ENCODE data around the gene E2F7. TPM values are rescaled to one million over a fixed set of nuclear protein-coding genes. Genes with fewer than 3 reads are reported as not detected.

The E2F7 gene
- total RNA-seq, 1 donor from 2014 or later, result 4.0 TPM

GRCh38 chr12:77064896-77065360, 441 bp downstream of the E2F7 start:
- ATAC-seq, result peak; percentile 41

- ATAC-seq, result peak; percentile 82
These were observed 2.4 kb downstream of the E2F7 start for GRCh38 chr12:77062846-77063461.

- ATAC-seq, result no peak
These were observed 3.0 kb downstream of the E2F7 start for GRCh38 chr12:77062396-77062795.

GRCh38 chr12:77060883-77061240, 4.5 kb downstream of the E2F7 start:
- ATAC-seq, result no peak

- ATAC-seq, result no peak
These were observed 5.1 kb downstream of the E2F7 start for GRCh38 chr12:77060136-77060882.

GRCh38 chr12:77058740-77059139, 6.6 kb downstream of the E2F7 start:
- ATAC-seq, result no peak

DNA sequence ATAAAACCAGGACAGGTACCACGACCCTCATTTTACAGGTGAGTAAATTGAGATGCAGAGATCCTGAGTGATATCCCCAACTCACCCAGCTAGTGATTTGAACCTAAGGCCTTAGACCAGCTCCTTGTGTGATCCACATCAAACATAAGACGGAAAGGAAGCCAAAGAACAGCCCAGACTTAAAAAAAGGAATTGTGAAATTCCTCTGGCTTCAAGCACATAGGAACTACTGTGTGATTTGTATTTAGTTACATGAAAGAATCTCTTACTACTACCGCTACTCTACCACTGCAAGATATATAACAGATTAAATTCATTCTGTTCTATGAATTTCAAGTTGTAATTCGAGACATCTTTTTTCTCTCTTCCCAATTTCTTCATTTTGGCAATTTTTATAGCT, 10.5 kb downstream of the E2F7 start:
- ATAC-seq, result no peak

GRCh38 chr12:77053259-77053658, 12.1 kb downstream of the E2F7 start:
- ATAC-seq, result no peak

- ATAC-seq, result peak; percentile 95
These were observed 15.5 kb downstream of the E2F7 start for GRCh38 chr12:77049767-77050353.

DNA sequence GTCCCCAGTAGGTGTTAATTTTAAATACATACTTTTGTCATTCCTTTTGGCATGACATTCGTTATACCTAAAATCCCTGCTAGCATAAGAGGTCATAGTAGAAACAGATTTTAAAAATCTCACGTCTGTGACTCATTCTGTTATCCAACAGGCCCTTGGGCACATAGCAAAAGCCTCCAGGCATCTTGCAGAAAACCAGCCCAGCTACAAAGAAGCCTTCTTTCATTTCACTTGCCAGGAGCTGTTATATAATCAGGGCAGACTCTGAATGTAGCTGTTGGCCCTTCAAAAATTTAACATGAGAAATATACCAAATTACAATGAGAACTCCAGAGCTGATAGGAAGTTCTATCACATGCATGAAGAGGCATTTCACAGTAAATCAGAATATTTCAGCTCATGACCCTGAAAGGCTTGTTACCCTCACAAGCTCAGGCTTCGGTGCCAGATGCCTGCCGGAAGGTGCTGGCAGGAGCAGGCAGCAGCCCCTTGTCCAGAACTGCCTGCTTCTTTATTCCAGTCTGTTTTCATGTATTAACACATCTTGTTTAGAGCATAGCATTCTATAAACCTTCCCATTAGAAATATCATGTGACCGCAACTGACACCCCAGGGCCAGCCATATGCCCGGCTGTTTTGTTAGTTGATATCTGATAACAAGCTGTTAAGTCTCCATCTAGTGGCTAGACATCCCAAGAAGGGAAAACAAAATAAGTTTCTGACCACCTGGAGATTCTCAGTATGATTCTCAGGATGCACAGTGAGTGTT, 17.8 kb downstream of the E2F7 start:
- ATAC-seq, result no peak

GRCh38 chr12:77046468-77046867, 18.9 kb downstream of the E2F7 start:
- ATAC-seq, result no peak

- no peak for ATAC-seq
These were observed 20.2 kb downstream of the E2F7 start for GRCh38 chr12:77045183-77045582.

GRCh38 chr12:77044721-77045120, 20.6 kb downstream of the E2F7 start:
- ATAC-seq, result no peak

DNA sequence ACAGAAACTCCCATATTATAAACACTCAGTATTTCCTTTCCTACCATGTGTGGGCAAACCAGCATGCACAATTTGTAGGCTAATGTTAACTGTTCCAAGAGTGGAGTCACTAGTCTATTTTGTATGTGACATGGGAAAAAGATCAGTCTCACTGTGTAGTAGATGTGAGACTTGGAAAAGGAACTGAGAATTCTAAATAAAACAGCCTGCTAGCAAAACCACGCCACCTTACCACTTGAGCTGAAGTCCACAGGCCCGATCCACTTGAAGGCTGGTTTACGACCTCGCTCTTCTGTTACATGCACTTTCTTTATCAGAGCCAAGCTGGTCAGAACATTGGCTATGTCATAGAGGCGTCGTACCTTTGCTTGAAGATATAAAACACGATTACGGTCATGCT, 22.5 kb downstream of the E2F7 start:
- ATAC-seq, result no peak

DNA sequence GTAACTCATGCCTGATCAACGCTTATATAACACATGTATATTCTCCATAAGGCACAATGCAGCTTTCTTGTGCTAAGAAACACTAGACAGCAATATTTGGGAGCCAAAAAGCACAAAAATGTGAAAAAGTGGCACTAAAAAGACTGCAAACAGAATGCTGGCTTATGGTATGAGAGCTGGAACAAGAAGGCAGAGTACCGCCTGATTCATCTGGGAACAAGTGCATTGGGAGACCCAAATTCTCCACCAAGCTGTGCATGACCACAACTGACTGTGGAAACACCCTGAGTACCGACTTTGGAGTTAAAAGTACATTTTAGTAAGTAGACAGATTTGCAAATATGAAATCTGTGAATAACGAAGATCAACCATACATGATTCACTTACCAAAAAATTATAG, 25.1 kb downstream of the E2F7 start:
- no peak for ATAC-seq

DNA sequence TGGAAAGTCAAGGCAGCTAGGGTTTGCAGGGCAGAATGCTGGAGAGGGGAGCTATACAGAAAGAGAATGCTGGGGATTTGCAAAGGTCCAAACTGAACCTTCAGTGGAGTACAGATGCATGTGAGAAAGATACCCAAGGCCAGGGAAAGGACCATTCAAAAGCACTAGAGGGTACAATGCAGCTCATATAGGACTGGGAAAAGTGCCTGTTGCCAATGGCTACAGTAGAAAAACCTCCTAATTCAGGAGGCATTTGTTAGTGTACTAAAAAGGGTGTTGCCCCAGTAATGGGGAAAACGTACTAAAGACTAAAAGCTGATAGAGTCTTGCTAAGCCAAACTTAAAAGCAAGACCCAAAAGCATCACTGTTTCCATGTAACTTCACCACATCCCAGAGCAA, 30.1 kb downstream of the E2F7 start:
- no peak for ATAC-seq

GRCh38 chr12:77033658-77034536, 31.5 kb downstream of the E2F7 start:
- ATAC-seq, result no peak

DNA sequence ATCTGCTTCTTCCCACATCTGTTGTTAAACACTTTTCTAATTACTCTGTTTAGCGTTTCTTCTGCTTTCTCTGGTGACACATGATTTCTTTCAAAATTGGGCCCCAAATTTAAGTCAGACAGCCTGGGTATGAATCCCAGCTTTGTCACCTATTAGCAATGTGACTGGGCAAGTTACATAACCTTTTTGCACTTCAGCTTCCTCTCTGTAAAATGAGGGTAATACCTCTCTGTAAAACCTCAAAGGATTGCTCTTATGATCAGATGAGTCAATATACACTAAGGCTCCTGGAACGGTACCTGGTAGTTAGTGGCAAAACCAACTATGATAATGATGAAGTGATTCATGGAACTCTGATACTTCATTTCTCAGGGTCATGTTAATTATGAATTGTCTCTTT, 33.0 kb downstream of the E2F7 start:
- ATAC-seq, result peak; percentile 91

DNA sequence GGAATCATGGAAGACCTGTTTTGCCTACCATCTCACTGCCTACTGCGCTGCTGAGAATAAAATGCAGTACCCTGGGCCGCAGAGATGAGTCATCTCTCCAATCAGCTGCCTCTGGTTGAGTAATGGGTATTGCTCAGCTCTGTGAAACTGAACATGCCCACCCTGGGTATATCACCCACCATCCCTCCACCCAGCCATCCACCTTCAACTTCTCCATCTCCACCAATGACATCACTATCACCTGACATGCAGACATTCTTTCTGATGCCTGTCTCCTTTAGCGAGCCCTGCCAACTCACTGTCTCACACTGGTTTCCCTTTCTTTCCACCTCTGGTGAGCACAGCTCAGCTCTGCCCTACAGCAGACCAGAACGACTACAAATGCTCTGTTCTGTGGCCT, 33.6 kb downstream of the E2F7 start:
- ATAC-seq, result no peak

DNA sequence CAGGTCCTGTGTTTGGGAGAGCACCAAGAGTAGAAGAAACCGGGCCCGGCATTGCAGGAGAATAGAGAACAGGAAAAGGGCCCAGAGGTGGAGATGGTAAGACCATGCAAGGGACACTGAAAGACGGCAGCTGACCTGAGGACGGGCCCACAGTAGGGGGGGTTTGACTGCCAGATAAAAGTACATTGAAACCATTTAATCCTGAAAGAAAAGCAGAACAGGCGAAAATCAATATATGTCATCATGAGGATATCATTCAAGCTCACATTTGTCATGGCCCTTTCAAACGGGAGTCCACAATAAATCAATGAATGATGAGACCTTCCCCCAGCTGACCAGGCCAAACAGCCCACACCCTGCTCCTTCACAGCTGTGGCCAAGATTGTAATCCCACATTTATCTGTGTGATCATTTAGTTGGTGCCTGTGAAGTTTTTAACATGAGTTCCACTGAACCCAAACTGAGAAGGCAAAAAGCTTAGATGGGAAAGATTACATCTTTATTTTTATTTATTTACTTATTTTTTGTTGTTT, 39.5 kb downstream of the E2F7 start:
- no peak for ATAC-seq

GRCh38 chr12:77023501-77023900, 41.9 kb downstream of the E2F7 start:
- no peak for ATAC-seq

DNA sequence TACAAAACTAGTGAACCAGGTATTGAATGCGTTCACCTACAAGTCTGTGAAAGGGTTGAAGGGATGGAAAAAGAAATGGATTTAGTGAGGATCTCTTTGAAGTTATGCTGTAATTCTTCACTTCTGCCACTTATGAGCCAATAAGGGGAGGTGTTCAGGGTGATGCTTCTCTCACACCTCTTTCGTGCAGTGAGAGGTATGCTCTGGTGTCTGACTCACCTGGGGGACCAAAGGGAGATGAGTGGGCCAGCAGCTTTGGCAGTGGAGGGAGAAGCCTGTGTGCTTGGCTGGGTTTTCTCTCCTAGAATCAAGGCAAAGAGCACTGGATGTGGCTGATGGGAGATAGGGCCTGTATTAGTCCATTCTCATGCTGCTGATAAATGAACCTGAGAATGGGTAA, 45.4 kb downstream of the E2F7 start:
- ATAC-seq, result no peak
